ENCODE results near the gene KCNS1. TPM values are rescaled to one million over a fixed set of nuclear protein-coding genes. Genes with fewer than 3 reads are reported as not detected.

KCNS1 gene
- total RNA-seq, 2 donors from 2014 or later, result 0.18 to 1.5 TPM

DNA sequence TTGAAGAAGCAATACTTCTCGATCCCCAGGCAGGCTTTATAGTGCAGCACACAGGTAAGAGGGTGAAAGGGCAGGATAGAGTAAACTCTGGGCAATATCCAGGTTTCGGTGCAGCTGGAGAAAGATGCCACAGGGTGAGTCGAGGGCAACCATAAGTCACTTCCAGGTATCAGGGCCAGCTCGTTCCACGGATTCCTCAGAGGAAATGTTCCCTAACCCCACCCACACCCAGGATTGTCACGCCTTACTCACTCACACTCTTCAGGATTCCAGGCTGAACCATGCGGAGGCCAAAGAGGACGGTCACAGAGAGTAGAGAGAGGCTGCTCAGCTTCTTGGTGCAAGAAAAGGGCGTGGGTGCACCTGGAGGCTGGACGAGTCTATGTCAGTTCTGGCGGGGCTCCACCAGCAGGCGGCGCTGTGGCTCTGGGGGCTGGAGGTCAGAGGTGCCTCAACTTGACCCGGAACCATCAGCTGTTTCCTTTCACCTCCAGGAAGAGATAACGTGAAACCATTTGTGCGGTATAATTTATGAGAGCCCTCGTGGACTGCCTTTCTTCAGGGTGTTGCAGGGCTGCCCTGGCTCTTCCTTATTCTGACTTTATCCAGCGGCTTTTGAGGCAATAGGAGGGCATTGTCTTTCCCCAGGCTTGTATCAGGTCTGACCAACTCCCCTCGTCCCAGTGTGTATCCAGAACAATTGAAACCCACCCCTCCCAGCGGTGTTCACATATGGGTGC lies 37.8 kb upstream of the KCNS1 start:
- Histone ChIP-seq H3K27ac (ENCODE audit: low read depth, low read length) (no peak overlapping the region), H3K4me3 (ENCODE audit: low read length) (no peak overlapping the region), H3K9ac (ENCODE audit: extremely low read depth, low read length, poor library complexity, severe bottlenecking) (no peak overlapping the region), H3K4me1 (ENCODE audit: control insufficient read depth, insufficient read depth, low read length) (no peaks in the 10 kb centered on the region), H3K36me3 (ENCODE audit: control insufficient read depth, insufficient read depth, low read length) (no peaks in the 10 kb centered on the region), H3K27me3 (ENCODE audit: control insufficient read depth, insufficient read depth, low read length, poor library complexity, severe bottlenecking) (no peaks in the 10 kb centered on the region), H3K9me3 (ENCODE audit: control insufficient read depth, low read length) (no peaks in the 10 kb centered on the region)
- H3K4me1 Mint-ChIP-seq, result peaks cover 6% of the 10 kb centered on the region
- WGBS, 2 experiments (ENCODE audit: insufficient coverage in 1 of 2, insufficient read length in 1 of 2), result 49 to 63% methylated on average over 11 to 20 of the region's 20 CpGs
- peak; percentile 94 for TF ChIP-seq CTCF (conservative IDR thresholded peaks at IDR 0.05)
- H3K27ac Mint-ChIP-seq, result no peak overlapping the region
- no peaks in the 10 kb centered on the region for H3K9me3 Mint-ChIP-seq
- no peak overlapping the region for H3K4me3 Mint-ChIP-seq
- peaks cover 6% of the 10 kb centered on the region for H3K27me3 Mint-ChIP-seq (ENCODE audit: insufficient read depth)
- H3K36me3 Mint-ChIP-seq (ENCODE audit: low read depth), result no peaks in the 10 kb centered on the region
- DNase-seq, result peak; percentile 96

DNA sequence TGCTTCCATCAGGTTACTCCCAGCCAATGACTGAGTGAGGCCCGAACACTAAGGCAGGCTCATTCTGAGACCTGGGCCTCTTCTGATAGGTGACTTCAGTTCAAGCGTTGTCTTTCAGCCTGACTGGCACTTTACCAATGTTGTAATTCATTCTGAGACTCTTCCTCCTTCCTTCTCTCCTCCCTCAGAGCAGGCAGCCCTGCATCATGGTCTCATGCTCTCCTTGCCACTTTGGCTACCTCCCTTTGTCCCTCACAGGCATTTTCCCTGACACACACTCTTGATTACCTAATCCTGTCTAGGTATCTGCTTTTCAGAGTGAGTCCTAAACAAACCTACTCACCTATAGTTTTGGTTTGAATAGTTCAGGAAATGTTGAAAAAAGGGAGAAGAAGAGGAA lies 36.0 kb upstream of the KCNS1 start:
- Histone ChIP-seq H3K4me1 (ENCODE audit: control insufficient read depth, insufficient read depth, low read length) (no peaks in the 10 kb centered on the region), H3K27ac (ENCODE audit: low read depth, low read length) (no peak overlapping the region), H3K27me3 (ENCODE audit: control insufficient read depth, insufficient read depth, low read length, poor library complexity, severe bottlenecking) (peaks cover 15% of the 10 kb centered on the region), H3K36me3 (ENCODE audit: control insufficient read depth, insufficient read depth, low read length) (no peaks in the 10 kb centered on the region), H3K9me3 (ENCODE audit: control insufficient read depth, low read length) (no peaks in the 10 kb centered on the region), H3K9ac (ENCODE audit: extremely low read depth, low read length, poor library complexity, severe bottlenecking) (no peak overlapping the region), H3K4me3 (ENCODE audit: low read length) (no peak overlapping the region)
- DNase-seq, result no peak
- 80 to 83% methylated on average over 1 to 2 of the region's 2 CpGs for WGBS, 2 experiments (ENCODE audit: insufficient coverage in 1 of 2, insufficient read length in 1 of 2)
- no peak for TF ChIP-seq CTCF (conservative IDR thresholded peaks at IDR 0.05)
- Mint-ChIP-seq H3K27me3 (ENCODE audit: insufficient read depth) (peaks cover 13% of the 10 kb centered on the region), H3K4me3 (no peak overlapping the region), H3K9me3 (no peaks in the 10 kb centered on the region), H3K4me1 (peaks cover 6% of the 10 kb centered on the region), H3K36me3 (ENCODE audit: low read depth) (no peaks in the 10 kb centered on the region), H3K27ac (no peak overlapping the region)

DNA sequence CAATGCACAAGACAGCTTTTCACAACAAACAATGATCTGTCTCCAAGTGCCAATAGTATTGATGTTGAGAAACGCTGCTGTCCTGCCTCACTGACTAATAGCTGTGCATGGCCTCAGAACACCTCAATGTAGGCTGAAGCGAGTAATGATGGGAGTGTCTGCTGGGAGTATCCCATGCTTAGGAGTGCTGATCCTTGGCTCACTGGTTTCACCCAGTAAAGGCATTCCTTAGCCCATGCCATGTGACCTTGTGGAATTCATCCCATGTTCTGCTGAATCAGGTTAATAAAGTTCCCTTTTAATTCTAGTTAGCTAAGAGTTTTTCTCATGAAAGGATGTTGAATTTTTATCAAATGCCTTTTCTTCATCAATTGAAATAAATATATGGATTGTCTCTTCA lies 27.2 kb upstream of the KCNS1 start:
- Mint-ChIP-seq H3K36me3 (ENCODE audit: low read depth) (no peaks in the 10 kb centered on the region), H3K4me3 (no peak overlapping the region), H3K27me3 (ENCODE audit: insufficient read depth) (peaks cover 17% of the 10 kb centered on the region), H3K27ac (no peak overlapping the region), H3K4me1 (no peaks in the 10 kb centered on the region), H3K9me3 (no peaks in the 10 kb centered on the region)
- Histone ChIP-seq H3K36me3 (ENCODE audit: control insufficient read depth, insufficient read depth, low read length) (no peaks in the 10 kb centered on the region), H3K4me1 (ENCODE audit: control insufficient read depth, insufficient read depth, low read length) (no peaks in the 10 kb centered on the region), H3K27ac (ENCODE audit: low read depth, low read length) (no peak overlapping the region), H3K4me3 (ENCODE audit: low read length) (no peak overlapping the region), H3K27me3 (ENCODE audit: control insufficient read depth, insufficient read depth, low read length, poor library complexity, severe bottlenecking) (peaks cover 41% of the 10 kb centered on the region), H3K9me3 (ENCODE audit: control insufficient read depth, low read length) (no peaks in the 10 kb centered on the region), H3K9ac (ENCODE audit: extremely low read depth, low read length, poor library complexity, severe bottlenecking) (no peak overlapping the region)
- WGBS, 2 experiments (ENCODE audit: insufficient coverage in 1 of 2, insufficient read length in 1 of 2), result 78 to 80% methylated on average over 2 of the region's 2 CpGs
- no peak for TF ChIP-seq CTCF (conservative IDR thresholded peaks at IDR 0.05)
- DNase-seq, result no peak

Measured in endodermal cell (in vitro differentiated cells).